Upper lobe of right lung (tissue), 1 donor: Measurements from ENCODE around the gene LGALS3BP. TPM values are rescaled to one million over a fixed set of nuclear protein-coding genes. Genes with fewer than 3 reads are reported as not detected.
A peak's percentile ranks its signal among the peaks of the same experiment; 100 is the strongest.

Source experiments
- ATAC-seq: fragments of 200-7000 bp; cut with Tn5 transposase; one replicate; pipeline ENCODE4 v1.9.1; 2020; ENCODE audit warnings: mild to moderate bottlenecking, moderate library complexity
- DNase-seq: peaks from one replicate; pipeline ENCODE4 v3.0.0-alpha.2; 2020
- H3K27ac ChIP-seq: fragments of 200-600 bp; one replicate; pipeline ENCODE4 v1.8.0; 2022
- H3K27me3 ChIP-seq: fragments of 200-600 bp; one replicate; pipeline ENCODE4 v1.8.0; 2022; ENCODE audit warnings: mild to moderate bottlenecking
- H3K36me3 ChIP-seq: fragments of 200-600 bp; one replicate; pipeline ENCODE4 v1.8.0; 2022
- H3K4me1 ChIP-seq: fragments of 200-600 bp; one replicate; pipeline ENCODE4 v1.8.0; 2022
- H3K4me3 ChIP-seq: fragments of 200-600 bp; one replicate; pipeline ENCODE4 v1.8.0; 2022; ENCODE audit warnings: mild to moderate bottlenecking
- H3K9me3 ChIP-seq: fragments of 200-600 bp; one replicate; pipeline ENCODE4 v1.8.0; 2022
- intact Hi-C: fragments of 100-400 bp; cut with DNase I; formaldehyde crosslinking; loops from one replicate; pipeline ENCODE4 v1.11.0; 2022
- total RNA-seq: library from RNA; stranded (reverse); fragmentation: NEBNext Ultra II Directional; extraction: Animal tissue kit (Norgen Biotek cat#: 25700); gene quantifications from one replicate; pipeline ENCODE4 v1.2.1, GENCODE V29; 2021
- TF ChIP-seq, protein P1 (sequence below): fragments of 200-600 bp; IDR thresholded peaks from one replicate; pipeline ENCODE4 v1.8.0; 2022; ENCODE audit warnings: antibody characterized with exemption
- donor health status: DM: no; HTN: yes; CAD: no; lungs with severe emphysema.

Gene LGALS3BP
- total RNA-seq, 1 donor from 2014 or later: 405 TPM

DNA sequence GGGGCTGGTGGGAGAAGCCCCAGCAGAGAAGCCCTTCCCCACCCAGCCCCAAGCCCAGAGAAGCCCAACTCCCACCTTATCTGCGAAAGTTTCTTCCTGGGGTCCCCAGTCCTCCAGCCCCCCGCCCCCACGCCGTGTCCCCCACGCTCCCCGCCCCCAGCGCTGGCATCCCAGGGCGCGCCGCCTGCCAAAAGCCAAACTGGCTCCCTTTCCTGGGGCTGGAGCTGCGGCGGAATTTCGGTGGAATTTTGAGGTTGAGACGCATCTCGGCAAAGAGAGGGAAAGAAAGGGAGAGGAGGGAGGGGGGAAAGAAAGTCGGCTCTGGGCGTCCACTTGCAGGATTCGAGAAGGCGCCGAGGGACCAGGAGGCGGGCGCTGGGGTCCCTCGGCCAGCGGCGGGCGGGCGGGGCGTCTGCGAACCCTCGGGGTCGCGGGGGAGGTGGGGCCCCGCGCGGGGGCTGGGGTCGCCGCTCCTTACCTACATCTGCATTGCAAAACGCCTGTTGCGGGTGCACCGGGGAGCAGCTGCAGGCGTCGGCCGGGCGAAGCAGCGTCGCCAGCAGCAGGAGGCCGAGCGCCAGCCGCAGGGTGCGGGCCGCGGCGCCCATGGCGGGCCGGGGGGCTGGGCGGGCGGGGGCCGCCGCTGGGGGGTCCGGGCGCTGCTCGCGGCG is 55.1 kb downstream of the LGALS3BP start:
- H3K36me3 ChIP-seq: no peaks in the 10 kb centered on the region
- no peaks in the 10 kb centered on the region for H3K27me3 ChIP-seq
- no peaks in the 10 kb centered on the region for H3K9me3 ChIP-seq
- DNase-seq: peak; percentile 72
- intact Hi-C loops: no loop called here
- peak overlapping the region; percentile 80 for H3K4me3 ChIP-seq
- H3K4me1 ChIP-seq: peaks cover 43% of the 10 kb centered on the region
- peak overlapping the region; percentile 73 for H3K27ac ChIP-seq
- TF ChIP-seq, protein P1, sequence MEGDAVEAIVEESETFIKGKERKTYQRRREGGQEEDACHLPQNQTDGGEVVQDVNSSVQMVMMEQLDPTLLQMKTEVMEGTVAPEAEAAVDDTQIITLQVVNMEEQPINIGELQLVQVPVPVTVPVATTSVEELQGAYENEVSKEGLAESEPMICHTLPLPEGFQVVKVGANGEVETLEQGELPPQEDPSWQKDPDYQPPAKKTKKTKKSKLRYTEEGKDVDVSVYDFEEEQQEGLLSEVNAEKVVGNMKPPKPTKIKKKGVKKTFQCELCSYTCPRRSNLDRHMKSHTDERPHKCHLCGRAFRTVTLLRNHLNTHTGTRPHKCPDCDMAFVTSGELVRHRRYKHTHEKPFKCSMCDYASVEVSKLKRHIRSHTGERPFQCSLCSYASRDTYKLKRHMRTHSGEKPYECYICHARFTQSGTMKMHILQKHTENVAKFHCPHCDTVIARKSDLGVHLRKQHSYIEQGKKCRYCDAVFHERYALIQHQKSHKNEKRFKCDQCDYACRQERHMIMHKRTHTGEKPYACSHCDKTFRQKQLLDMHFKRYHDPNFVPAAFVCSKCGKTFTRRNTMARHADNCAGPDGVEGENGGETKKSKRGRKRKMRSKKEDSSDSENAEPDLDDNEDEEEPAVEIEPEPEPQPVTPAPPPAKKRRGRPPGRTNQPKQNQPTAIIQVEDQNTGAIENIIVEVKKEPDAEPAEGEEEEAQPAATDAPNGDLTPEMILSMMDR: no peak
- ATAC-seq: no peak

DNA sequence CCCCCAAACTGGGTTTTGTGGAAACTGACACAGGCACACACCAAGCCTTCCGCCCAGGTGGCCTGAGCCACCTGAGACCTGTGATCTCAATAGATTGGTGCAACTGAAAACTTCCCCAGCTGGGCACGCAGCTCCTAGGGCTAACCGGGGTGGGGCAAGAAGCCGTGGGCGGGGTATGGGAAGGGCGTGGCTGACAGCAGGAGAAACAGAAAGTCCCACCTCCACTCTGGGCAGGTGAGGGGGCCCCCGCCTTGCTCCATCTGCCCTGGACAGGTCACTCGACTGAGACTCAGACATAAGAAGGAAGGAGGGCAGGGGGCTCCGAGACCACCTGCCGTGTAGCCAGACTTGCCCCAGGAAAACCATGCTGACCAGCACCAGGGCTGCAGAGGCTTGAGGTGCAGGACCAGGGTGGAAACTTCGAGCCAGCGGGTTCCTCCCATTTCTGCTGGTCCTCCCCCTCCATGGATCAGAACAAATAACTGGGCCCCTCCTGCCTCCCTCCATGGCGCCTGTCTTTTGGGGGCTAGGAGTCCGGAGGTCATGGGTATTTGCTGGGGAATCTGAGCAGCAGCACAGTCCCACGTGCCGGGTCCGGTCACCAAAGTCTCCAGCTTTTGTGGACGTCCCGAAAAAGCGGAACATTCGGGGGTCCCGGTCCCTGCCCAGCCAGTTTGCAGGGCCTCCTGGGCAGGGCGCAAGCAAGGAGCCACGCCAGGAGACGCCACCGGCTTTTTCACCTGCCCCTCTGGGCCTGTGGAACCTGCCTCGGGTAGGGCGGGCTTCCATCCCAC is 55.9 kb downstream of the LGALS3BP start:
- H3K4me1 ChIP-seq: peaks cover 43% of the 10 kb centered on the region
- H3K9me3 ChIP-seq: no peaks in the 10 kb centered on the region
- H3K27ac ChIP-seq: peak overlapping the region; percentile 73
- intact Hi-C loops: no loop called here
- H3K36me3 ChIP-seq: no peaks in the 10 kb centered on the region
- TF ChIP-seq, protein P1: no peak
- no peaks in the 10 kb centered on the region for H3K27me3 ChIP-seq
- DNase-seq (peak; percentile 95), ATAC-seq (peak; percentile 83)
- peak overlapping the region; percentile 80 for H3K4me3 ChIP-seq

DNA sequence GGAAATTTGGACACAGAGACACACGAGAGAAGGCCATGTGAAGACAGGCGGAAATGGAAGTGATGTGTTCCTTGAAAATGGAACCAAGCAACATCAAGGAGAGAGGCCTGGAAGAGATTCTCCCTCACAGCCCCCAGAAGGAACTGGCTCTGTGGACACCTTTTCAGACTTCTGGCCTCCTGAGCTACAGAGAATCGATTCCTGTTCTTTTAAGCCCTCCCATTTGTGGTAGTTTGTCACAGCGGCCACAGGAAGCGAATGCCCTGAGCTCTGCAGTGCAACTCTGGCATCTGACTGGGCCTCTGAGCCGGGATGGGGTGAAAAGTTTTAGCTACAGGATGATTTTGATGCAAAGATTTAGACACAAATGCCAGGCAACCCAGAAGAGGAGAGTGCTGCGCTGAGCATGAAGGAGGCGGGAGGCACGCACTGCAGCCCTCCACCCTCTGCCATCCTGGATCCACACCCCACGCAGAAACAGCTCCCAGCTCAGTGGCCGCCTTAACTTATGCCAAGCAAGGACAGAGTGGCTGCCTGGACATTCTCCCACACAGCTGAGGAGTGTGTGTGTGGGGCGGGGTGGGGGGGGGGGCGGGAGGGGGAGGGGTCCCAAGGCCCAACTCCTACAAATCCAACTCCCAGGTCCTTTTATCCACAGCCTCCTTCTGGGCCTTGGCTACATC is 56.8 kb downstream of the LGALS3BP start:
- no peak for ATAC-seq
- no peak for DNase-seq
- TF ChIP-seq, protein P1: no peak
- Histone ChIP-seq H3K4me3 (peak overlapping the region; percentile 80), H3K27me3 (no peaks in the 10 kb centered on the region), H3K36me3 (no peaks in the 10 kb centered on the region), H3K9me3 (no peaks in the 10 kb centered on the region), H3K27ac (peak overlapping the region; percentile 73), H3K4me1 (peaks cover 43% of the 10 kb centered on the region)
- intact Hi-C loops: no loop called here

DNA sequence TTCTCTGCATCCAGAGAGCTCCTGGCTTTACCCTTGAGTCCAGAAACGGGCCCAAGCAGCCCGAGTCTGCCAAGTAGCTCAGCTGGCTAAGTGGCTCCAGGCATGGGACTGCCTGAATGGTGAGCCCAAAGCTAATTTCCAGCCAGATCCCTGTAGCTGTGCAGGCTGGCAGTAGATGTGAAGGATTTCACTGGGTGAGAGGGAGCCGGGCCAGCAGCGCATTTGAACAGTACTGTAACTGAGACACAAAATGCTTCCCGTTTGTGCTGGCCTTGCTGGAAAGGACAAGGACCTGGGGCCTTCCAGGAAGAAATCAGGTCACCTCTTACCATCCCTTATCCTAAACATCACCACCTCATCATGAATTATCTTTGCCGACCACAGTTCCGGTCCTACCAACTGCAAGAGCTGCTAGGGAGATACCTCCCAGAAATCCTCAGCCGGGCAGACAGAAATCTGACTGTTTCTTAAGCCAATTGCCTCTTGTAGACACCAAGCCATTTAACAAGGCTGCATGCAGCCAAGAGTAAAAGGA is 58.2 kb downstream of the LGALS3BP start:
- peak overlapping the region; percentile 73 for H3K27ac ChIP-seq
- intact Hi-C loops: no loop called here
- ATAC-seq: no peak

More for the DNA sequence above, 58.2 kb downstream of the LGALS3BP start:
- H3K36me3 ChIP-seq: no peaks in the 10 kb centered on the region
- no peaks in the 10 kb centered on the region for H3K9me3 ChIP-seq
- H3K4me1 ChIP-seq: peaks cover 47% of the 10 kb centered on the region
- no peak for DNase-seq
- H3K4me3 ChIP-seq: no peak overlapping the region
- TF ChIP-seq, protein P1: no peak
- H3K27me3 ChIP-seq: no peaks in the 10 kb centered on the region

Other genes with a start within 250 kb of the LGALS3BP start
- 103 TPM for gene CYTH1, start 197.7 kb downstream of the LGALS3BP start, total RNA-seq
- gene USP36, start 139.1 kb downstream of the LGALS3BP start, total RNA-seq: 69.6 TPM
- 4.2 TPM for gene CEP295NL, start 76.7 kb downstream of the LGALS3BP start, total RNA-seq
- gene TIMP2, start 54.5 kb downstream of the LGALS3BP start, total RNA-seq: 318 TPM
- 59.6 TPM for gene CANT1, start 29.8 kb upstream of the LGALS3BP start, total RNA-seq
- gene C1QTNF1, start 44.2 kb upstream of the LGALS3BP start, total RNA-seq: 28.3 TPM
- gene ENGASE, start 94.9 kb upstream of the LGALS3BP start, total RNA-seq: 58.2 TPM